ENCODE data around the gene PCOLCE2. TPM values are rescaled to one million over a fixed set of nuclear protein-coding genes. Genes with fewer than 3 reads are reported as not detected.
"Not testable (repeated sequence)": the region's sequence is repeated elsewhere in the genome, so short reads cannot be mapped to it uniquely, and the experiment has no call there.

Gene PCOLCE2
- total and polyA plus RNA-seq, 2 donors from 2014 or later: 1.9 to 59.0 TPM

GRCh38 chr3:142886940-142887339 is 1.9 kb downstream of the PCOLCE2 start:
- no peak for TF ChIP-seq CTCF (IDR thresholded peaks at IDR 0.05; ENCODE audit: borderline replicate concordance, extremely low read depth, insufficient read depth)
- FAIRE-seq (no peak), DNase-seq (no peak)
- H3K27ac ChIP-seq (ENCODE audit: low read depth in 2 of 2, low read length in 2 of 2): no peak overlapping the region
- H3K36me3 ChIP-seq (ENCODE audit: control insufficient read depth in 2 of 3, insufficient read depth in 3 of 3, low read length in 3 of 3): no peaks in the 10 kb centered on the region
- H3K9me3 ChIP-seq (ENCODE audit: control insufficient read depth in 2 of 3, insufficient read depth in 1 of 3, low read length in 3 of 3): no peaks in the 10 kb centered on the region
- intact Hi-C loops (cut with DNase I): no loop called here
- H3K27me3 ChIP-seq (ENCODE audit: control insufficient read depth, insufficient read depth, low read length): peaks cover 9% of the 10 kb centered on the region
- no peak overlapping the region for H3K4me3 ChIP-seq (ENCODE audit: low read length in 3 of 3)
- no peak overlapping the region for H3K9ac ChIP-seq (ENCODE audit: low read length in 3 of 3)
- H3K4me1 ChIP-seq (ENCODE audit: control insufficient read depth in 2 of 3, insufficient read depth in 2 of 3, low read depth in 1 of 3, low read length in 3 of 3): no peaks in the 10 kb centered on the region

- no peaks in the 10 kb centered on the region for H3K4me1 ChIP-seq (ENCODE audit: control insufficient read depth in 2 of 3, insufficient read depth in 2 of 3, low read depth in 1 of 3, low read length in 3 of 3)
- FAIRE-seq (no peak), DNase-seq (no peak)
- no peaks in the 10 kb centered on the region for H3K9me3 ChIP-seq (ENCODE audit: control insufficient read depth in 2 of 3, insufficient read depth in 1 of 3, low read length in 3 of 3)
- no peak overlapping the region for H3K9ac ChIP-seq (ENCODE audit: low read length in 3 of 3)
- H3K27ac ChIP-seq (ENCODE audit: low read depth in 2 of 2, low read length in 2 of 2): no peak overlapping the region
- no peaks in the 10 kb centered on the region for H3K36me3 ChIP-seq (ENCODE audit: control insufficient read depth in 2 of 3, insufficient read depth in 3 of 3, low read length in 3 of 3)
- no peak overlapping the region for H3K4me3 ChIP-seq (ENCODE audit: low read length in 3 of 3)
- no peak for TF ChIP-seq CTCF (IDR thresholded peaks at IDR 0.05; ENCODE audit: borderline replicate concordance, extremely low read depth, insufficient read depth)
- H3K27me3 ChIP-seq (ENCODE audit: control insufficient read depth, insufficient read depth, low read length): peaks cover 9% of the 10 kb centered on the region
- intact Hi-C loops (cut with DNase I): no loop called here
These were observed 2.9 kb downstream of the PCOLCE2 start for GRCh38 chr3:142886021-142886420.

- Histone ChIP-seq H3K27ac (ENCODE audit: low read depth in 2 of 2, low read length in 2 of 2) (no peak overlapping the region), H3K4me3 (ENCODE audit: low read length in 3 of 3) (no peak overlapping the region), H3K4me1 (ENCODE audit: control insufficient read depth in 2 of 3, insufficient read depth in 2 of 3, low read depth in 1 of 3, low read length in 3 of 3) (no peaks in the 10 kb centered on the region), H3K36me3 (ENCODE audit: control insufficient read depth in 2 of 3, insufficient read depth in 3 of 3, low read length in 3 of 3) (no peaks in the 10 kb centered on the region), H3K9me3 (ENCODE audit: control insufficient read depth in 2 of 3, insufficient read depth in 1 of 3, low read length in 3 of 3) (no peaks in the 10 kb centered on the region), H3K27me3 (ENCODE audit: control insufficient read depth, insufficient read depth, low read length) (peaks cover 3% of the 10 kb centered on the region), H3K9ac (ENCODE audit: low read length in 3 of 3) (no peak overlapping the region)
- DNase-seq: no peak
- intact Hi-C loops (cut with DNase I): no loop called here
- no peak for FAIRE-seq
- no peak for TF ChIP-seq CTCF (IDR thresholded peaks at IDR 0.05; ENCODE audit: borderline replicate concordance, extremely low read depth, insufficient read depth)
These were observed 4.4 kb downstream of the PCOLCE2 start for GRCh38 chr3:142884531-142884930.

GRCh38 chr3:142883534-142883933 is 5.3 kb downstream of the PCOLCE2 start:
- H3K9me3 ChIP-seq (ENCODE audit: control insufficient read depth in 2 of 3, insufficient read depth in 1 of 3, low read length in 3 of 3); H3K4me3 ChIP-seq (ENCODE audit: low read length in 3 of 3); H3K36me3 ChIP-seq (ENCODE audit: control insufficient read depth in 2 of 3, insufficient read depth in 3 of 3, low read length in 3 of 3); FAIRE-seq; DNase-seq; H3K4me1 ChIP-seq (ENCODE audit: control insufficient read depth in 2 of 3, insufficient read depth in 2 of 3, low read depth in 1 of 3, low read length in 3 of 3); H3K27ac ChIP-seq (ENCODE audit: low read depth in 2 of 2, low read length in 2 of 2); intact Hi-C loops (cut with DNase I); H3K9ac ChIP-seq (ENCODE audit: low read length in 3 of 3); H3K27me3 ChIP-seq (ENCODE audit: control insufficient read depth, insufficient read depth, low read length): not testable (repeated sequence)

Data from kidney (tissue), 14 donors.